ENCODE data around the gene CACNA2D2. TPM values are rescaled to one million over a fixed set of nuclear protein-coding genes. Genes with fewer than 3 reads are reported as not detected.

The CACNA2D2 gene
- total RNA-seq, 1 donor from 2014 or later, result 2.5 TPM

- no peak for DNase-seq (ENCODE audit: extremely low spot score in 2 of 2)
- H3K4me1 ChIP-seq, result no peaks in the 10 kb centered on the region
- H3K36me3 ChIP-seq, result no peaks in the 10 kb centered on the region
- intact Hi-C loops (cut with DNase I), result no loop called here
- H3K27me3 ChIP-seq, result no peaks in the 10 kb centered on the region
- H3K27ac ChIP-seq, result no peak overlapping the region
- H3K9me3 ChIP-seq, result no peaks in the 10 kb centered on the region
- H3K4me3 ChIP-seq, result no peak overlapping the region
- TF ChIP-seq POLR2A (IDR thresholded peaks at IDR 0.05) (no peak), POLR2AphosphoS5 (IDR thresholded peaks at IDR 0.05; ENCODE audit: insufficient read depth in 1 of 2, low read depth in 1 of 2) (no peak), CTCF (IDR thresholded peaks at IDR 0.05) (no peak)
Observed at GRCh38 chr3:50491023-50491422, 12.4 kb downstream of the CACNA2D2 start.

GRCh38 chr3:50490424-50490823 is 13.0 kb downstream of the CACNA2D2 start:
- TF ChIP-seq POLR2AphosphoS5 (IDR thresholded peaks at IDR 0.05; ENCODE audit: insufficient read depth in 1 of 2, low read depth in 1 of 2), result no peak
- intact Hi-C loops (cut with DNase I), result no loop called here

GRCh38 chr3:50487181-50487580 is 16.3 kb downstream of the CACNA2D2 start:
- Histone ChIP-seq H3K9me3 (no peaks in the 10 kb centered on the region), H3K36me3 (no peaks in the 10 kb centered on the region), H3K4me3 (no peak overlapping the region), H3K4me1 (no peaks in the 10 kb centered on the region), H3K27ac (no peak overlapping the region), H3K27me3 (no peaks in the 10 kb centered on the region)
- no peak for DNase-seq (ENCODE audit: extremely low spot score in 2 of 2)
- intact Hi-C loops (cut with DNase I), result no loop called here
- TF ChIP-seq POLR2A (IDR thresholded peaks at IDR 0.05) (no peak), POLR2AphosphoS5 (IDR thresholded peaks at IDR 0.05; ENCODE audit: insufficient read depth in 1 of 2, low read depth in 1 of 2) (no peak), CTCF (IDR thresholded peaks at IDR 0.05) (no peak)

More at GRCh38 chr3:50490424-50490823, 13.0 kb downstream of the CACNA2D2 start:
- Histone ChIP-seq H3K4me3 (no peak overlapping the region), H3K27ac (no peak overlapping the region), H3K9me3 (no peaks in the 10 kb centered on the region), H3K36me3 (no peaks in the 10 kb centered on the region), H3K27me3 (no peaks in the 10 kb centered on the region), H3K4me1 (no peaks in the 10 kb centered on the region)
- no peak for DNase-seq (ENCODE audit: extremely low spot score in 2 of 2)

- Histone ChIP-seq H3K36me3 (no peaks in the 10 kb centered on the region), H3K9me3 (no peaks in the 10 kb centered on the region), H3K4me3 (no peak overlapping the region), H3K4me1 (no peaks in the 10 kb centered on the region), H3K27ac (no peak overlapping the region), H3K27me3 (no peaks in the 10 kb centered on the region)
- no peak for DNase-seq (ENCODE audit: extremely low spot score in 2 of 2)
- TF ChIP-seq POLR2A (IDR thresholded peaks at IDR 0.05) (no peak), POLR2AphosphoS5 (IDR thresholded peaks at IDR 0.05; ENCODE audit: insufficient read depth in 1 of 2, low read depth in 1 of 2) (no peak), CTCF (IDR thresholded peaks at IDR 0.05) (no peak)
- intact Hi-C loops (cut with DNase I), result no loop called here
Observed at GRCh38 chr3:50486219-50486888, 17.1 kb downstream of the CACNA2D2 start.

GRCh38 chr3:50484722-50485121 is 18.7 kb downstream of the CACNA2D2 start:
- intact Hi-C loops (cut with DNase I), result no loop called here
- Histone ChIP-seq H3K27ac (no peak overlapping the region), H3K27me3 (no peaks in the 10 kb centered on the region), H3K9me3 (no peaks in the 10 kb centered on the region), H3K4me1 (no peaks in the 10 kb centered on the region), H3K4me3 (no peak overlapping the region), H3K36me3 (no peaks in the 10 kb centered on the region)
- no peak for DNase-seq (ENCODE audit: extremely low spot score in 2 of 2)
- no peak for TF ChIP-seq CTCF (IDR thresholded peaks at IDR 0.05)
- no peak for TF ChIP-seq POLR2A (IDR thresholded peaks at IDR 0.05)
- no peak for TF ChIP-seq POLR2AphosphoS5 (IDR thresholded peaks at IDR 0.05; ENCODE audit: insufficient read depth in 1 of 2, low read depth in 1 of 2)
